SU-DHL-6 (cell line): ENCODE measurements around the gene GTF2H1.

Source experiments
- H2AFZ ChIP-seq: fragments of 200-600 bp; sonication (generic); 2 replicates; pipeline ENCODE4 v1.6.1; 2014; ENCODE audit warnings: low read depth, mild to moderate bottlenecking, moderate library complexity, mixed read lengths, antibody characterized with exemption, low read length; ENCODE audit not compliant: severe bottlenecking
- H3F3A ChIP-seq: fragments of 200-600 bp; shearing (Covaris generic); 2 replicates; pipeline ENCODE4 v1.6.0; 2016; ENCODE audit warnings: antibody characterized with exemption, mild to moderate bottlenecking; ENCODE audit not compliant: insufficient read depth
- H3K27ac ChIP-seq: fragments of 200-600 bp; sonication (generic); 2 replicates; pipeline ENCODE4 v1.5.1; 2016; ENCODE audit warnings: low read depth, mild to moderate bottlenecking, low read length, moderate library complexity, mixed read lengths
- H3K27me3 ChIP-seq: fragments of 200-600 bp; sonication (generic), shearing (Covaris generic); 2 replicates; pipeline ENCODE4 v1.6.0; 2014; ENCODE audit warnings: mild to moderate bottlenecking, low read length
- H3K36me3 ChIP-seq: fragments of 200-600 bp; sonication (generic); 2 replicates; pipeline ENCODE4 v1.6.1; 2014; ENCODE audit warnings: mild to moderate bottlenecking, low read length, mixed read lengths
- H3K4me2 ChIP-seq: fragments of 300-600, 200-600 bp; shearing (Covaris generic), sonication (generic); 2 replicates; pipeline ENCODE4 v1.6.0; 2014; ENCODE audit warnings: low read length, low read depth, mild to moderate bottlenecking; ENCODE audit not compliant: poor library complexity, severe bottlenecking
- H3K4me3 ChIP-seq: fragments of 200-600 bp; sonication (generic); 2 replicates; pipeline ENCODE4 v1.5.1; 2014; ENCODE audit warnings: antibody characterized with exemption, low read length, mild to moderate bottlenecking, mixed read lengths; ENCODE audit not compliant: insufficient read depth, poor library complexity, severe bottlenecking
- H3K79me2 ChIP-seq: fragments of 200-600 bp; sonication (generic); 2 replicates; pipeline ENCODE4 v1.6.1; 2014; ENCODE audit warnings: mild to moderate bottlenecking, low read length, moderate library complexity; ENCODE audit not compliant: insufficient read depth
- H3K9ac ChIP-seq: fragments of 200-600 bp; sonication (generic); 2 replicates; pipeline ENCODE4 v1.7.0; 2014; ENCODE audit warnings: mild to moderate bottlenecking, low read length
- H3K9me2 ChIP-seq: fragments of 200-600 bp; sonication (generic); replicated peaks from 2 replicates; pipeline ENCODE4 v1.6.1; 2014; ENCODE audit warnings: low read length; ENCODE audit not compliant: insufficient read depth
- H3K9me3 ChIP-seq: fragments of 200-600 bp; sonication (generic); 2 replicates; pipeline ENCODE4 v1.6.1; 2014; ENCODE audit warnings: low read length, mixed read lengths; ENCODE audit not compliant: insufficient read depth
- H4K20me1 ChIP-seq: fragments of 200-600 bp; sonication (generic); 2 replicates; pipeline ENCODE4 v1.6.1; 2014; ENCODE audit warnings: low read depth, mild to moderate bottlenecking, antibody characterized with exemption, low read length, moderate library complexity, mixed read lengths
- EZH2phosphoT487 ChIP-seq: fragments of 200-600 bp; sonication (generic), shearing (Covaris generic); conservative IDR thresholded peaks from 2 replicates; pipeline ENCODE4 v1.6.1; 2018; ENCODE audit warnings: mild to moderate bottlenecking, antibody characterized with exemption, low read length, moderate library complexity, mixed read lengths
- TF ChIP-seq, protein P1 (sequence below): fragments of 200-600 bp; sonication (generic); IDR thresholded peaks from one replicate; pipeline ENCODE4 v1.5.1; 2017; ENCODE audit warnings: antibody characterized with exemption, mild to moderate bottlenecking, low read length, moderate library complexity; ENCODE audit not compliant: insufficient read depth, poor library complexity, severe bottlenecking

GTF2H1 gene

GRCh38 chr11:18330921-18331320 is 8.6 kb downstream of the GTF2H1 start:
- Histone ChIP-seq H3K9me2 (no peaks in the 10 kb centered on the region), H3K4me3 (no peak overlapping the region), H4K20me1 (peaks cover 5% of the 10 kb centered on the region; the same call in 1 of the 2 replicates), H3K79me2 (peaks cover 55% of the 10 kb centered on the region), H3K27ac (no peak overlapping the region), H2AFZ (no peak overlapping the region), H3K9me3 (no peaks in the 10 kb centered on the region), H3F3A (peaks cover 6% of the 10 kb centered on the region; the same call in 1 of the 2 replicates), H3K27me3 (no peaks in the 10 kb centered on the region), H3K36me3 (peaks cover 45% of the 10 kb centered on the region), H3K4me2 (no peak overlapping the region), H3K9ac (no peak overlapping the region)
- no peak for TF ChIP-seq EZH2phosphoT487
- TF ChIP-seq, protein P1, sequence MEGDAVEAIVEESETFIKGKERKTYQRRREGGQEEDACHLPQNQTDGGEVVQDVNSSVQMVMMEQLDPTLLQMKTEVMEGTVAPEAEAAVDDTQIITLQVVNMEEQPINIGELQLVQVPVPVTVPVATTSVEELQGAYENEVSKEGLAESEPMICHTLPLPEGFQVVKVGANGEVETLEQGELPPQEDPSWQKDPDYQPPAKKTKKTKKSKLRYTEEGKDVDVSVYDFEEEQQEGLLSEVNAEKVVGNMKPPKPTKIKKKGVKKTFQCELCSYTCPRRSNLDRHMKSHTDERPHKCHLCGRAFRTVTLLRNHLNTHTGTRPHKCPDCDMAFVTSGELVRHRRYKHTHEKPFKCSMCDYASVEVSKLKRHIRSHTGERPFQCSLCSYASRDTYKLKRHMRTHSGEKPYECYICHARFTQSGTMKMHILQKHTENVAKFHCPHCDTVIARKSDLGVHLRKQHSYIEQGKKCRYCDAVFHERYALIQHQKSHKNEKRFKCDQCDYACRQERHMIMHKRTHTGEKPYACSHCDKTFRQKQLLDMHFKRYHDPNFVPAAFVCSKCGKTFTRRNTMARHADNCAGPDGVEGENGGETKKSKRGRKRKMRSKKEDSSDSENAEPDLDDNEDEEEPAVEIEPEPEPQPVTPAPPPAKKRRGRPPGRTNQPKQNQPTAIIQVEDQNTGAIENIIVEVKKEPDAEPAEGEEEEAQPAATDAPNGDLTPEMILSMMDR, result no peak

GRCh38 chr11:18332302-18332701 is 9.9 kb downstream of the GTF2H1 start:
- peaks cover 41% of the 10 kb centered on the region for H3K79me2 ChIP-seq
- no peaks in the 10 kb centered on the region for H3K27me3 ChIP-seq
- H3K36me3 ChIP-seq, result peaks cover 46% of the 10 kb centered on the region
- no peak overlapping the region for H2AFZ ChIP-seq
- peaks cover 6% of the 10 kb centered on the region; the same call in 1 of the 2 replicates for H3F3A ChIP-seq
- H3K9me2 ChIP-seq, result no peaks in the 10 kb centered on the region
- no peak overlapping the region for H3K27ac ChIP-seq
- TF ChIP-seq, protein P1, result no peak
- TF ChIP-seq EZH2phosphoT487, result no peak
- H3K9ac ChIP-seq, result no peak overlapping the region
- no peak overlapping the region for H3K4me2 ChIP-seq
- no peaks in the 10 kb centered on the region for H3K9me3 ChIP-seq
- peaks cover 5% of the 10 kb centered on the region; the same call in 1 of the 2 replicates for H4K20me1 ChIP-seq
- no peak overlapping the region for H3K4me3 ChIP-seq

GRCh38 chr11:18332891-18333290 is 10.5 kb downstream of the GTF2H1 start:
- Histone ChIP-seq H3K9ac (no peak overlapping the region), H3K4me3 (no peak overlapping the region), H3K9me2 (no peaks in the 10 kb centered on the region), H2AFZ (no peak overlapping the region), H4K20me1 (peaks cover 5% of the 10 kb centered on the region; the same call in 1 of the 2 replicates), H3K4me2 (no peak overlapping the region), H3F3A (peaks cover 6% of the 10 kb centered on the region; the same call in 1 of the 2 replicates), H3K27me3 (no peaks in the 10 kb centered on the region), H3K79me2 (peaks cover 35% of the 10 kb centered on the region), H3K9me3 (no peaks in the 10 kb centered on the region), H3K27ac (no peak overlapping the region), H3K36me3 (peaks cover 48% of the 10 kb centered on the region)
- TF ChIP-seq EZH2phosphoT487, result no peak
- TF ChIP-seq, protein P1, result no peak
